HepG2 (cell line): ENCODE results near the gene PARN. TPM values are rescaled to one million over a fixed set of nuclear protein-coding genes. Genes with fewer than 3 reads are reported as not detected.

Experiments
- HOMEZ ChIP-seq: IDR thresholded peaks from 2 replicates; pipeline ENCODE4 v1.6.1; 2016; ENCODE audit warnings: low read depth
- ISL2 ChIP-seq: sonication (generic); formaldehyde crosslinking; IDR thresholded peaks from 2 replicates; pipeline ENCODE4 v1.5.0; 2020; ENCODE audit warnings: missing genetic modification reagents
- PHF5A ChIP-seq: IDR thresholded peaks from one replicate; pipeline ENCODE4 v1.6.1; 2018; ENCODE audit warnings: low read depth, missing genetic modification reagents; ENCODE audit not compliant: unreplicated experiment
- POLR2AphosphoS2 ChIP-seq: IDR thresholded peaks from 2 replicates; pipeline ENCODE4 v1.6.1; 2011; ENCODE audit warnings: low read depth, low read length, improper control_type of control experiment
- SNAPC4 ChIP-seq: sonication (generic); formaldehyde crosslinking; IDR thresholded peaks from 2 replicates; pipeline ENCODE4 v1.4.0; 2020; ENCODE audit warnings: mild to moderate bottlenecking, missing genetic modification reagents
- TOE1 ChIP-seq: sonication (generic); formaldehyde crosslinking; IDR thresholded peaks from 2 replicates; pipeline ENCODE4 v1.4.0; 2020; ENCODE audit warnings: mild to moderate bottlenecking, missing genetic modification reagents
- ZBTB2 ChIP-seq: sonication (generic); formaldehyde crosslinking; IDR thresholded peaks from 2 replicates; pipeline ENCODE4 v1.8.0; 2022; ENCODE audit warnings: low read depth, missing genetic modification reagents
- ZBTB7B ChIP-seq: sonication (generic); formaldehyde crosslinking; IDR thresholded peaks from 2 replicates; pipeline ENCODE4 v1.4.0; 2020; ENCODE audit warnings: missing genetic modification reagents
- ZNF451 ChIP-seq: sonication (generic); formaldehyde crosslinking; IDR thresholded peaks from 2 replicates; pipeline ENCODE4 v1.5.0; 2020; ENCODE audit warnings: mild to moderate bottlenecking, missing genetic modification reagents
- ZNF543 ChIP-seq: sonication (generic); formaldehyde crosslinking; IDR thresholded peaks from 2 replicates; pipeline ENCODE4 v1.4.0; 2020; ENCODE audit warnings: mild to moderate bottlenecking, missing genetic modification reagents
- ZNF878 ChIP-seq: sonication (generic); formaldehyde crosslinking; IDR thresholded peaks from 2 replicates; pipeline ENCODE4 v1.8.1; 2023; ENCODE audit warnings: mild to moderate bottlenecking, missing genetic modification reagents, moderate library complexity
- ZSCAN31 ChIP-seq: sonication (generic); formaldehyde crosslinking; IDR thresholded peaks from 2 replicates; pipeline ENCODE4 v1.5.0; 2020; ENCODE audit warnings: low read depth, mild to moderate bottlenecking, missing genetic modification reagents
- polyA plus RNA-seq, 8 experiments: library from polyadenylated mRNA; depleted of rRNA in 3 of 8; stranded (reverse) in 7 of 8; unstranded in 1 of 8; fragments of >200 nt; fragmentation: Illumina TruSeq in 4 of 8; extraction: Trizol in 4 of 8; gene quantifications; 2 replicates each; pipeline versions ENCODE4 v1.2.1 to v1.2.3, GENCODE V29; 2011 to 2016; ENCODE audit warnings: low read depth in 4 of 8, missing spikeins in 1 of 8, mixed read lengths in 1 of 8; ENCODE audit not compliant: insufficient read depth in 1 of 8
- total RNA-seq, 5 experiments: library from RNA; depleted of rRNA; stranded (reverse); fragments of >200 nt; fragmentation: Illumina TruSeq; extraction: Trizol; gene quantifications; 2 replicates each; pipeline ENCODE4 v1.2.3, GENCODE V29; 2016; ENCODE audit warnings: low read depth in 1 of 5
- TF ChIP-seq, protein P1 (sequence below): sonication (generic); formaldehyde crosslinking; conservative IDR thresholded peaks from 2 replicates; pipeline ENCODE4 v1.4.0; 2020; ENCODE audit warnings: missing genetic modification reagents
- TF ChIP-seq, protein P2 (sequence below): sonication (generic); formaldehyde crosslinking; IDR thresholded peaks from 2 replicates; pipeline ENCODE4 v1.4.0; 2020; ENCODE audit warnings: missing genetic modification reagents, mild to moderate bottlenecking, borderline replicate concordance

PARN gene
- total and polyA plus RNA-seq, 2 of the 13 experiments (the other 11 are each of a cell fraction or from before 2014, with no cell fraction given), result 13.3 to 47.6 TPM

GRCh38 chr16:14545346-14545884, 84.6 kb downstream of the PARN start (continued):
- no peak for TF ChIP-seq SNAPC4 (CRISPR knock-in tag)
- peak; percentile 96 for TF ChIP-seq ZBTB7B (CRISPR knock-in tag)
- TF ChIP-seq ZNF543 (CRISPR knock-in tag), result 0 out of 2 replicates have a peak, but pooled peaks have one; percentile 57
- TF ChIP-seq, protein P1, sequence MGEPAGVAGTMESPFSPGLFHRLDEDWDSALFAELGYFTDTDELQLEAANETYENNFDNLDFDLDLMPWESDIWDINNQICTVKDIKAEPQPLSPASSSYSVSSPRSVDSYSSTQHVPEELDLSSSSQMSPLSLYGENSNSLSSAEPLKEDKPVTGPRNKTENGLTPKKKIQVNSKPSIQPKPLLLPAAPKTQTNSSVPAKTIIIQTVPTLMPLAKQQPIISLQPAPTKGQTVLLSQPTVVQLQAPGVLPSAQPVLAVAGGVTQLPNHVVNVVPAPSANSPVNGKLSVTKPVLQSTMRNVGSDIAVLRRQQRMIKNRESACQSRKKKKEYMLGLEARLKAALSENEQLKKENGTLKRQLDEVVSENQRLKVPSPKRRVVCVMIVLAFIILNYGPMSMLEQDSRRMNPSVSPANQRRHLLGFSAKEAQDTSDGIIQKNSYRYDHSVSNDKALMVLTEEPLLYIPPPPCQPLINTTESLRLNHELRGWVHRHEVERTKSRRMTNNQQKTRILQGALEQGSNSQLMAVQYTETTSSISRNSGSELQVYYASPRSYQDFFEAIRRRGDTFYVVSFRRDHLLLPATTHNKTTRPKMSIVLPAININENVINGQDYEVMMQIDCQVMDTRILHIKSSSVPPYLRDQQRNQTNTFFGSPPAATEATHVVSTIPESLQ (CRISPR knock-in tag), result peak; percentile 51; the same call in 1 of the 2 replicates
- TF ChIP-seq ZSCAN31 (CRISPR knock-in tag), result peak; percentile 51; the same call in 1 of the 2 replicates
- TF ChIP-seq HOMEZ (CRISPR knock-in tag), result peak; percentile 96
- no peak for TF ChIP-seq ZBTB2 (CRISPR knock-in tag)
- peak; percentile 91 for TF ChIP-seq ISL2
- TF ChIP-seq, protein P2, sequence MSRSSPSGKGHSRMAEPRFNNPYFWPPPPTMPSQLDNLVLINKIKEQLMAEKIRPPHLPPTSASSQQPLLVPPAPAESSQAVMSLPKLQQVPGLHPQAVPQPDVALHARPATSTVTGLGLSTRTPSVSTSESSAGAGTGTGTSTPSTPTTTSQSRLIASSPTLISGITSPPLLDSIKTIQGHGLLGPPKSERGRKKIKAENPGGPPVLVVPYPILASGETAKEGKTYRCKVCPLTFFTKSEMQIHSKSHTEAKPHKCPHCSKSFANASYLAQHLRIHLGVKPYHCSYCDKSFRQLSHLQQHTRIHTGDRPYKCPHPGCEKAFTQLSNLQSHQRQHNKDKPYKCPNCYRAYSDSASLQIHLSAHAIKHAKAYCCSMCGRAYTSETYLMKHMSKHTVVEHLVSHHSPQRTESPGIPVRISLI (CRISPR knock-in tag), result peak; percentile 72
- peak; percentile 91; the same call in 1 of the 2 replicates for TF ChIP-seq TOE1 (CRISPR knock-in tag)
- peak; percentile 30 for TF ChIP-seq PHF5A
- TF ChIP-seq ZNF878 (CRISPR knock-in tag), result peak; percentile 64; the same call in 1 of the 2 replicates
- TF ChIP-seq ZNF451 (CRISPR knock-in tag), result no peak
- TF ChIP-seq POLR2AphosphoS2, result no peak
